OCI-LY3 (cell line): ENCODE measurements around the gene IGFBP3.

Source experiments
- H2AFZ ChIP-seq: fragments of 200-600, 300-600 bp; shearing (Covaris generic); 2 replicates; pipeline ENCODE4 v1.6.0; 2014; ENCODE audit warnings: antibody characterized with exemption, low read depth, low read length
- H3K27ac ChIP-seq: fragments of 200-600, 300-600 bp; sonication (generic); 2 replicates; pipeline ENCODE4 v1.5.1; 2014; ENCODE audit warnings: mild to moderate bottlenecking, low read length, moderate library complexity, mixed read lengths
- H3K27me3 ChIP-seq: fragments of 200-600, 300-600 bp; sonication (generic); 2 replicates; pipeline ENCODE4 v1.6.1; 2014; ENCODE audit warnings: low read depth, low read length, mixed read lengths
- H3K36me3 ChIP-seq: fragments of 200-600, 300-600 bp; sonication (generic); replicated peaks from 2 replicates; pipeline ENCODE3; 2014; ENCODE audit warnings: low read depth, low read length, mixed read lengths
- H3K4me1 ChIP-seq: fragments of 300-600, 200-600 bp; sonication (generic); 2 replicates; pipeline ENCODE4 v1.6.1; 2014; ENCODE audit warnings: low read length, mixed read lengths
- H3K4me2 ChIP-seq: fragments of 200-600, 300-600 bp; sonication (generic); 2 replicates; pipeline ENCODE4 v1.6.1; 2014; ENCODE audit warnings: low read length, mixed read lengths
- H3K4me3 ChIP-seq: fragments of 300-600, 200-600 bp; sonication (generic); 2 replicates; pipeline ENCODE4 v1.5.1; 2014; ENCODE audit warnings: antibody characterized with exemption, mild to moderate bottlenecking, low read length, moderate library complexity
- H3K79me2 ChIP-seq: fragments of 300-600, 200-600 bp; shearing (Covaris generic); 2 replicates; pipeline ENCODE4 v1.6.1; 2014; ENCODE audit warnings: mild to moderate bottlenecking, low read length, mixed read lengths
- H3K9ac ChIP-seq: fragments of 300-600, 200-600 bp; shearing (Covaris generic); 2 replicates; pipeline ENCODE4 v1.6.0; 2014; ENCODE audit warnings: mild to moderate bottlenecking, low read length, moderate library complexity
- H3K9me3 ChIP-seq: fragments of 200-600, 300-600 bp; shearing (Covaris generic); 2 replicates; pipeline ENCODE4 v1.6.1; 2014; ENCODE audit warnings: low read length, mixed read lengths; ENCODE audit not compliant: insufficient read depth
- H4K20me1 ChIP-seq: fragments of 200-600, 300-600 bp; sonication (generic); 2 replicates; pipeline ENCODE4 v1.6.1; 2016; ENCODE audit warnings: low read length, mixed read lengths; ENCODE audit not compliant: insufficient read depth
- CTCF ChIP-seq: fragments of 200-600, 300-600 bp; sonication (generic); IDR thresholded peaks from 2 replicates; pipeline ENCODE4 v1.5.1; 2014; ENCODE audit warnings: antibody characterized with exemption, low read length, low read depth
- EZH2phosphoT487 ChIP-seq: fragments of 200-600 bp; shearing (Covaris generic); IDR thresholded peaks from 2 replicates; pipeline ENCODE4 v1.6.1; 2018; ENCODE audit warnings: antibody characterized with exemption, mixed run types, low read depth

IGFBP3 gene

GRCh38 chr7:45884136-45884535 is 36.9 kb downstream of the IGFBP3 start:
- H3K4me3 ChIP-seq: no peak overlapping the region
- H2AFZ ChIP-seq: no peak overlapping the region
- H3K4me2 ChIP-seq: no peak overlapping the region
- no peak for TF ChIP-seq EZH2phosphoT487
- TF ChIP-seq CTCF: no peak
- H3K27me3 ChIP-seq: no peaks in the 10 kb centered on the region
- H3K9me3 ChIP-seq: no peaks in the 10 kb centered on the region
- H3K27ac ChIP-seq: no peak overlapping the region
- no peaks in the 10 kb centered on the region for H3K36me3 ChIP-seq
- no peaks in the 10 kb centered on the region for H3K4me1 ChIP-seq
- no peak overlapping the region for H3K9ac ChIP-seq
- H3K79me2 ChIP-seq: no peaks in the 10 kb centered on the region
- no peaks in the 10 kb centered on the region for H4K20me1 ChIP-seq

- Histone ChIP-seq H3K4me1 (no peaks in the 10 kb centered on the region), H3K27ac (no peak overlapping the region), H3K79me2 (no peaks in the 10 kb centered on the region), H2AFZ (no peak overlapping the region), H3K9me3 (no peaks in the 10 kb centered on the region), H3K36me3 (no peaks in the 10 kb centered on the region), H3K27me3 (no peaks in the 10 kb centered on the region), H3K9ac (no peak overlapping the region), H4K20me1 (no peaks in the 10 kb centered on the region), H3K4me2 (no peak overlapping the region), H3K4me3 (no peak overlapping the region)
- TF ChIP-seq EZH2phosphoT487 (no peak), CTCF (no peak)
Measured at GRCh38 chr7:45882465-45882810, 38.6 kb downstream of the IGFBP3 start.

- no peaks in the 10 kb centered on the region for H4K20me1 ChIP-seq
- no peak overlapping the region for H3K4me3 ChIP-seq
- no peak for TF ChIP-seq EZH2phosphoT487
- no peak for TF ChIP-seq CTCF
- H3K4me2 ChIP-seq: no peak overlapping the region
- H3K9me3 ChIP-seq: no peaks in the 10 kb centered on the region
- H3K27ac ChIP-seq: no peak overlapping the region
- H3K27me3 ChIP-seq: no peaks in the 10 kb centered on the region
- no peak overlapping the region for H3K9ac ChIP-seq
- no peak overlapping the region for H2AFZ ChIP-seq
- no peaks in the 10 kb centered on the region for H3K79me2 ChIP-seq
- H3K36me3 ChIP-seq: no peaks in the 10 kb centered on the region
- 0 out of 2 replicates have a peak, but pooled peaks cover 3% of the 10 kb centered on the region for H3K4me1 ChIP-seq
Measured at GRCh38 chr7:45881759-45882464, 39.2 kb downstream of the IGFBP3 start.

- Histone ChIP-seq H3K4me3 (no peak overlapping the region), H3K27ac (no peak overlapping the region), H3K27me3 (no peaks in the 10 kb centered on the region), H4K20me1 (no peaks in the 10 kb centered on the region), H3K9me3 (no peaks in the 10 kb centered on the region), H3K79me2 (no peaks in the 10 kb centered on the region), H3K4me1 (0 out of 2 replicates have a peak, but pooled peaks cover 3% of the 10 kb centered on the region), H3K9ac (no peak overlapping the region), H2AFZ (no peak overlapping the region), H3K4me2 (no peak overlapping the region), H3K36me3 (no peaks in the 10 kb centered on the region)
- TF ChIP-seq CTCF (no peak), EZH2phosphoT487 (no peak)
Measured at GRCh38 chr7:45881280-45881758, 39.8 kb downstream of the IGFBP3 start.
